ENCODE data around the gene L3MBTL3.

Gene L3MBTL3

GRCh38 chr6:130188207-130188899, 170.0 kb downstream of the L3MBTL3 start:
- DNase-seq: no peak

- no peak for DNase-seq
These were observed 171.4 kb downstream of the L3MBTL3 start for GRCh38 chr6:130189531-130190397.

Measured in CD4-positive, alpha-beta T cell treated with Interferon gamma for 1 hour (primary cell).